HG03103 (cell line): Measurements from ENCODE around the gene ERF.

Experiments
- ATAC-seq: cut with Tn5 transposase; IDR thresholded peaks from one replicate; pipeline ENCODE4 v1.9.1; 2021; ENCODE audit warnings: low read depth; ENCODE audit not compliant: unreplicated experiment

Gene ERF

DNA sequence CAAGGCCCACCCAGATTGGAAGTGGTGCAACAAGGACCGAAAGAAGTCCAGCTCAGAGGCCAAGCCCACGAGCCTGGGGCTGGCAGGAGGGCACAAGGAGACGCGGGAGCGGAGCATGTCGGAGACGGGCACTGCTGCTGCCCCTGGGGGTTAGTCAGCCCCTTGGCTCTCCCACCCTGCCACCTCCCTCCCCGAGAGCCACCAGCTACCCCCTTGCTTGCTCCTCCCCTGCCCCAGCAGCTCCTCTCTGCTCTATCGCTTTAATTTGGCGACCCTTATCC, 32.8 kb upstream of the ERF start:
- no peak for ATAC-seq

DNA sequence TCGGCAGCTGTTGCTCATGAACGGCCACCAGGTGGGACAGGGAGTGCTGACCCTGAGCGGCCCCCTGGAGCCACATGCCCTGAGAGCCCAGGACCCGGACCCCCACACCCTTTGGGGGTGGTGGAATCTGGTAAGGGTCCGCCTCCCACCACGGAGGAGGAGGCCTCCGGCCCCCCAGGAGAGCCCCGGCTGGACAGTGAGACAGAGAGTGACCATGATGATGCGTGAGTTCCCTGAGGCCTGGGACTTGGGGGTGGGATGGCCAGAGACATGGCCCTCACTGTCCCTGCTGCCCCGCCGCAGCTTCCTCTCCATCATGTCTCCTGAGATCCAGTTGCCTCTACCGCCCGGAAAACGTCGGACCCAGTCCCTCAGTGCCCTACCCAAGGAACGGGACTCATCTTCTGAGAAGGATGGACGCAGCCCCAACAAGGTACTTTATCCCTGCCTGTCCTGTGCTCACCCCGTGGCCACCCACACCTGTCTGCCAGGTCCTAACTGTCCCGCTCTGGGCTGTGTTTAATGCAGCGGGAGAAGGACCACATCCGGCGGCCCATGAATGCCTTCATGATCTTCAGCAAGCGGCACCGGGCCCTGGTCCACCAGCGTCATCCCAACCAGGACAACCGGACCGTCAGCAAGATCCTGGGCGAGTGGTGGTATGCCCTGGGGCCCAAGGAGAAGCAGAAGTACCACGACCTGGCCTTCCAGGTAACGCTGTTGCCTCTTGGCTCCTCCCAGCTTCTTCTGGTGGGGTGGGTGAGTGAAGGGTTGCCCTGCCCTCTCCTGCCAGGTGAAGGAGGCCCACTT, 32.3 kb upstream of the ERF start:
- no peak for ATAC-seq

DNA sequence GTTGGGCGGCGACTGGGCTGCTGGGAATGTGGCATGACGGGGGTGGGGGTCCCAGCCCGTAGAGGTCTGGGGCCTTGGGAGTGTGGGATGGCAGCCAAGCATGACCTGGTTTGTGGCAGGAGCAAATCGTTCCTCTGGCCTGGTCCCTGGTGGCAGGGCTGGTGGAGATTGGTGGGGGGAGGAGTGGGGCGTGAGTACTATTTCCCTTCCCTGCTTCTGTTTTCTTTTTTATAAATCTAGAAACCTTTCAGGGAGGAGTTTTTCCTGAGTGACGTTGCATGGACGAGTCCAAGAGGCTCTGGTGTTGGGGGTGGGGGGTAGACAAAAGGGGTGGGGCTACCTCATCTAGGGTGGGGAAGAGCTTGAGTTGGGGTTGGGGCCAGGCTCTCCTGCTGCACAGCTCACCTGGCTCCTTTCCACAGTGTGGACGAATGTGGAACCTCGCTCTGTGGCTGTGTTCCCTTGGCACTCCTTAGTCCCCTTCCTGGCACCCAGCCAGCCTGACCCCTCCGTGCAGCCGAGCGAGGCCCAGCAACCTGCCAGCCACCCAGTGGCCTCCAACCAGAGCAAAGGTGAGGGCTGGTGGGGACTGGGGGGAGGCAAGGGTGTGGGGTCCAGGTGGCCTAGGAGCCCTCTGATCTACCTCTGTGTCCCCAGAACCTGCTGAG, 31.6 kb upstream of the ERF start:
- ATAC-seq = no peak

DNA sequence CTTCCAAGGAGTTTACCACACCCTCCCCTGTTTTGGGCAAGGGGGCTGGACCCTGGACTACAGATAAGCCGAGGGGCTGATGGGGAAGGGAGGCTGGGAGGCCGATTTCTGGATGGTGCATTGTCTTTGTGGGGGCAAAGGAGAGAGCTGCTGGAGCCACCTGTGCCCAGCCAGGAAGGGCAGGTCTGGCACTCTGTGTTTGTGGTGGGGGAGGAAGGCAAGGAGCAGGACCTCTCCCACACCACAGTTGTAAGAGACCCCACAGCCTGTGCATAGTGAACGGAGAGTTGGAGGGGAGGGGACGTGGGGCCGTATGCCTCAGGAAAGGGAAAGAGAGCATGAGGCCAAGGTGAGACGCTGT, 31.0 kb upstream of the ERF start:
- no peak for ATAC-seq

DNA sequence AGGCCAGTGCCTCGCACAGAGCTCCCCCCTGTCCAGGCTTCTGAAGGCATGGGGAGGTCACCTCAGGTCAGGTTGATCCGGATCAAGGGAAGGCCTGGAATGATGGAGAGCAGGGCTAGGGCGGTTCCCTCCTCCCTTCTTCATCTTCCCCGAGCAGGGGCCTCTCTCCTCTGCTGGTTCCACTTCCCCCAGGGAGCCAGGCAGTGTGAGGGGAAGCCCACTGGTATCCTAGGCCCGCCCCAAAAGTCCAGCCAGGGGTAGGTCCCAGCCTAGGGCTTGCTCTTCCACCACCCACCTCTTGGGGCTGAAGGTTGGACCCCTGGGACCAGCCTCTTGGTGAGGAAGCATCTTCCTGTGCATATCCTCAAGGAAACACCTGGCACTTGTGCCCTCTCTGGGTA, 30.6 kb upstream of the ERF start:
- ATAC-seq = no peak

DNA sequence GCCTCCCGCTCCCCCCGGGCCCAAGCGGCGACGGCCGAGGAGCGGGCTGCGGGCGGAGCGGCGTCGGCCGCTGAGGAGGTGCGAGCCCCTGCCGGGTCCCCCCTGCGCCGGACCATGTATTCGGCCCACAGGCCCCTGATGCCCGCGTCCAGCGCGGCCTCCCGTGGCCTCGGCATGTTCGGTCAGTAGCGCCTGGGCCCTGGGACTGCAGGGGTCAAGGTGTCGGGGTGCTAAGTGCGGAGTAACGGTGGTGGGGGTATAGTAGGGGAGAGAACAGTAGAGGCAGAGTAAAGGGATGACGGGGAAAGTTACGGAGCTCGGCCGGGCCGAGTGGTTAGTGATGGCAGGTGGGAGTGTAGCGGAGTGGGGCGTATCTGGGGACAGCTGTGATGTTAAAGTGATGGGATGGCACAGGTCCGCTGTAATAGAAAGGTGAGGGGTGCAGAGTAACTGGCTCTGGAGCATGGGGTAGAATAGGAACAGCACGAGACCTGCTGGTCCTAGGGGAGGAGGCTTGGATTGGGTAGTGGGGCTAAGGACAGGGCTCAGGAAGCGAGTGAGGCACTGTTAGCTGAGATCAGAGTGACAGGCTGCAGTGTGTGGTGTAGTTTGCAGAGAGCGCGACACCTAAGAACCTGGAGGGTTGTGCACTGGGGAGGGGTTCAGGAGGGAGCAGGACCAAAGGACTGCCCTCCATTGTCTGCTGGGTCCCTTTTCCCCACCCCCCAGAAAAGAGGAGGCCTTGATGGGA, 29.8 kb upstream of the ERF start:
- no peak for ATAC-seq

DNA sequence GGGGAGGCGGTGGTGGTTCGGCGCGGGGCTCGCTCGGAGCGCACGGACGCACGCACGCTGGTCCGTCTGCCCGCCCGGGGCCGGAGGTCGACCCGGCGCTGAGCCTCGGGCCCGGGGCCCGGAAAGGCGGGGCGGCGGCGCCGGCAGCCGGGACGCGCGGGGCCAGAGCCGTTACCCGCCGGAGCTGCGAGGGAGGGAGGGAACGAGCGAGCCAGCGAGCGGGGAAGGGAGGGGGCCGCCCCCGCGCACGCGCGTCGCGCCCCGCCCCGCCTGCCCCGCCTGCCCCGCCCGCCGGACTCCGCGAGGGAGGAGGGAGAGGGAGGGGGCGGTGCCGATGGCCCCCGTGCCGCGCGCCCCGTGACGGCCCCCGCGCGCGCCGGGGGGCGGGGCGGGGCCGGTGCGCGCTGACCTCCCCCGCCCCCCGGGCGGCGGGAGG, 29.2 kb upstream of the ERF start:
- ATAC-seq = peak; percentile 24

DNA sequence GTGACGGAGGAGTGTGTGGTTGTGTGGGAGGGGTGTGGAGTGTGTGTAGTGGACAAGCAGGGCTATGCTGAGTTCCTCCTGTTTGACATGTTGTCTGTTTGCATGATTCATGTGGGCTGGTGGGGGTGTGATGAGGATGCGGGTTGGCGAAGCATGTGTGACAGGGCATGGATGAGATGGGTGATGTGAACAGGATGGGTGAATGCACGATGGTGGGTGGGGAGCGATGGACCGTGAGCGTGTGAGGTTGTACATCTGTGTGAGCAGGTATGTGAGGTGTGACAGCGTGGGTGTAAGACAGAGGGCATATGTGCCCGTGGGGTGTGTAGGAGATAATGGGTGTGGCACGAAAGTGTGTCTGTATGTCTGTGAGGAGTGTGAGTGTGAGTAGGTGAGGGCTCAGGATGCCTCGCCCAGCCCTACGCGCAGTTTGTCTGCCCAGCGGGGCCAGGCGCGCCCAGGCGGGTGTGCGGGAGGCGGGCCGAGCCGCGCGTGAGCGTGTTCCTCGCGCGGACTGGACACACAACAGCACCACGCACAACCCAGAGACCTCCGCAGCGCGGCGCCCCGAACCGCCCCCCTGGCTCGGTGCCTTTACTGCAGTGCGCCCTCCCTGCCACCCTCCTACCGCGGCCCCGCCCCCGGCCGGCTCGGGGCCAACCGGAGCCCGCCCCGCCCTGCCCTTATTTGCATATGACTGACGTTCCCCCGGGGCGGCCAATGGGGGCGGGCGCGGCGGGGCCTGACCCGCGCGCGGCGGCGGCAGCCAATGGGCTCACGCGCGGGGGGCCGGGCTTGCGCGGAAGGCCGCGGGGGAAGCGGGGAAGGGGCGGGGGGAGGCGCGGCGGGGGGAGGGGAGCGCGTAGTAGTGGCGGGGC, 28.5 kb upstream of the ERF start:
- peak; percentile 35 for ATAC-seq

DNA sequence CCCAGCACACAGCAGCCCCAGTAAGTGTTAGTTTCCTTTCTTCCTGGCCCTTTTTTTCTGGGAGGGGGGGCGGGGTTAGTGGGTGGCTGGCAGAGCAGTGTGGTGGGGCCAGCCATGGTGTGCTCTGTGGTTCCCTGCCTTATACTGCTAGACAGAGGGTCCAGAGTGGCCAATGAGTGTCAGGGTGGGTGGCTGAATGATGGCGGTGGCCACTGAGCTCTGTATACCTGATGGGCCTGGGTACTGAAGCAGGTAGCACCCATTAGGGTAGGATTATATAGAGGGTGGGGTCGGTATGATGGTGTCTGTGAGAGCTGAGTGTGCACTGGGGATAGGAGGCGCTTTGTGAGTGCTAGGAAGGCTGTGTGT, 27.9 kb upstream of the ERF start:
- no peak for ATAC-seq

DNA sequence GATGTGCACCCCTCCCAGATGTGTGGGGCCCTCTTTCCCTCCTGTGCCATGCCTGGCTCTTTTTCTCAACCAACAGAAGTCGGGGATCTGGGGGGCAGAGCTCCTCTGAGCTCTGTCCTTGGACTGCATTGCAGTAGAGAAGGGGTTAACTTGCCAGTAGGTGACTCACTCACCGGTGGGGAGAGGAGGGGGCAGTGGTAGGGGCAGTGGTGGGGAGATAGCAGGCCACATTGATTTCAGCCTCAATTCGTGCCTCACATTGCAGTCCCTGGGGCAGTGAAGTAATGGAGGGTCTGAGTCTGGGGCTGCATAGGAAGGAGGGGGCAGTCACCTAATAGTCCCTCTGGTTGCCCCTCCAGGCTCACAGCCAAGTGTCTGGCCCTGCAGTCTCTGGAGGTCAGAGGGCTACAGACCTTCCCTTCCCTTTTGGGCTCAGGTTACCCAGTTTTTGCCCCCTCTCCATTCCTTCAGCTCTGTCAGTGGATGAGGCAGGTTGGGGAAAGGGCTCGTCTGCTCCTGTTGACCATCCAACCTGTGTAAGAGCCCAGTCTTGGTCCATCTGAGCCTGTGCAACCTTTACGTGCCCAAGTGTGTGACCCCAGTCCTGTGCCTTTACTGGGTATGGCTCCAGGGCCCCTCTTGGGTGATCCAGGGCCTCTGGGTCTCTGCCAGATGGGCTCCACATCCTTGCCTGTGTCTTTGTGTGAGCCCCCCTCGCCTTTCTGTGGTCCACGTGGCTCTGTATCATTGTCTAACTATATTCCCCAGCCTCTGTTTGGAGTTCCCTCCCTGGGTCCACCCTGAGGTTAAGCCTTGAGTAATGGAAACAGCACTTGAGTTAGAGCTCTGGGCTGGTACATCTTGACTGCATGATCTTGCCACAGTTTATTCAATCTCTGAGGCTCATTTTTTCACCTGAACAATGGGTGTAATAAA, 27.2 kb upstream of the ERF start:
- ATAC-seq = no peak

DNA sequence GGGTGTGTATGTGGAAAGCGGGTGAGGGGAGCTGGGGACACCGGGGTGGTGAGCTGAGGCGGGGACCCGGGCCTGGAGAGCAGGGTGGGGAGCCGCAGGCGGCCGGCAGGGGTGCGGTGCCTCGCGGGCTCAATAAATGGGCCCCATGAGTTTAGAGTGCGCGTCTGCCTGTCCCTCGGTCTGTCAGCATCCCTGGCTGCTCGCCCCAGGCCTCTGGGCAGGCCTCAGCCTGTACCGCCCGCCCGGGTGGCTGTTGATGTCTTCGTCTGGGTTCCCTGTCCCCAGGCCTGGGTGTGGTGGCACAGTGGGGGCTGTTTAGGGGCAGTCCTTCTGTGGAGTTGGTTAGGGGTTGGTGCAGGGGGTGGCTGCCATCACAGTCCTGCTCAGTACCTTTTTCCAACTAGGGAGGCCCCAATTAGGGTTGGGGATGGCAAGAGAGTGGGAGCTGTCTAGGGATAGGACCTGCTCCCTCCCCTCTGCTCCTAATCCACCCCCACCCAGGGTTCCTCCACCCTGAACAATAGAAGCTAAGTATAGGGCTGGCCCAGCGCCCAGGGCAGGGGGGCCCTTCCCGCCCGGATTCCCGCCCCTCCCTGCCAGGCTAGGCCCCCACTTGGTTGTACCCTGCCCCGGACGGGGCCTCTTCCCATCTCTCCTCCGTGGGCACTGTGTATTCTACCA, 26.4 kb upstream of the ERF start:
- ATAC-seq = no peak

DNA sequence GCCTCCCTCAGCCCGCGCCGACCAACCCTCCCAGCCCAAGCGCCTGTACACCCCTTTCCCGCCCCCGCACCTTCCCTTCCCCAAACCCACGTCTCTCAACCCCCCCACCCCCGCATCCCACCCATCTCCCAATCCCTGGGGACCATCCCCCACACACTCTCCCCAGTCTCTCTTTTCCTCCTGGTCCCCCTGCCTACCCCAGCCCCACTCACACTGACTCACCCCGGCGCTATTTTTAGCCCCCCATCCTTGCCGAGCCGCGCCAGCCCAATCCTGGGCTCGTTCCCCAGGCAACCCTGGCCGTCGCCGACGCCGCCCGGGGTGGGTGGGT, 25.9 kb upstream of the ERF start:
- no peak for ATAC-seq

DNA sequence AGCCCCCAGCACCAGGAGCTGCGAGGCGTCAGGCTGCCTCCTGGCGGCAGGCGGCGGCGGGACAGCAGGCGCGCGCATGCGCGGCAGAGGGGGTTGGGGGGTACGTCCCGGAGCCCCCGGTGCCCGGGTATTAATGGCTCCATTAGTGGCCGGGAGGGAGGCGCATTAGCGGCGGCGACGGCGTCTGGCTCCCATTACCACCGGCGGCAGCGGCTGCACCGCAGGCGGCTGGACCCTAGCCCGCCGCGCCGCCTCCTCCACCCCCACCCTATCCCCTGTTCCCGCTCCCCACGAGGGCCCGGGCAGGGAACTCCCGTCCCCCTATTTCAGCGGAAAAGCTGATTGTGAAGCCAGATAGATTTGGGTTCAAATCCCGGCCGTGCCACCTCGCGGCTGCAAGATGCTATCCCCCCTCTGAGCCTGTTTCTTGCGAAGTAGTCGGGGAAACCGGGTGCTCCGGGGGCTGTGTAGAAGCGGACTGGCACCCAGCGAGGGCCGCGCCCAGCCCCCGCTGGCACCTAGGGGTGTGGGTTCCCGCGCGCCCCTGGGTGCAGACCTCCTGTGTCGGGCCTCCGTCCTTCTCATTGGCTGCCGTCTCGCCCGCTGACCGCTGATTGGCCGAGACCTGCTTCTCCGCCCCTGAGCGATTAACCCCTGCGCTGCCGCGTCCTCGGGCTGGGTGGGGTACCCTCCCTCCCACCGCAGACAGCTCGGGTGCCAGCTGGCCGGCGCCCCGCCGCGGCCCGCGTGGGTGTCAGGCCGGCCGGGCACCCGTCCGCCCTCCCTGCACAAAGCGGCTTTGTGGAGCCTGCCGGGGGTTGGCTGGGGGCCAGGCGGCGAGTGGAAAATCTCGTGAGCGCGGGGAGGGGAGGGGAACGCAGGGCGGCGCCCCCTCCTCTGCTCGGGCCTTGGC, 25.2 kb upstream of the ERF start:
- ATAC-seq = peak; percentile 30

DNA sequence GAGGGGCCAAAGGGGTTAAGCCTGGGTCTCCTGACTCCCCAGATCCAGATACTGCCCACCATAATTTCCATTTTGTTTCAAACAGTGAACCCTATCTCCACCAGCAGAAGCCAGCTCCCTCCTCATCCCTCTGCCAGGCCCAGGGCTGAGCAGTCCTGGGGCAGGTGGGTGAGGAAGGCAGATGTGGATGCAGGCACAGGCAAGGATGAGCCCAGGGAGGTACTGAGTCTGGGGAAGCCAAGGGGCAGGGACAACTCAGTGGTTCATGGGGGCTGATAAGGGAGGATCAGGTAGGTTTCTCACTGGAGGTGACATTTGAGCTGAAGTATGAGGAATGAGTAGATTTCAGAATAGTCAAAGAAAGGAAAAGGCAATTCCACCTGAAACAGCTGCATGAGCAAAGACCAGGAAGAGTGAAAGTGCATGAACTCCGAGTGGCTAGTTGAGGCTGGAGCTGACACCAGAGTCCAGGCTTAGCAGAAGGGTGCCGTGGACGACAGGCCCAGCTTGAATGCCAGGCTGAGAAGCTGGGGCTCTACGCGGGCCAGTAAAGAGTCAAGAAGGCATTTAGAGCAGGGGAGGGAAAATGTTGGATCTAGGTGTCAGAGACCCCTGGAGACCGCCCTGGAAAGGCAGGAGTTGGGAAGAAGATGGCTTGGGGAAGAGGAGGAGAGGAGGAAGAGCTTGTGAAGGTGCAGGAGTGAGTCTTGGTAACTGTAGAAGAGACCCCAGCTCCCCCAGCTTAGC, 24.4 kb upstream of the ERF start:
- ATAC-seq = no peak

DNA sequence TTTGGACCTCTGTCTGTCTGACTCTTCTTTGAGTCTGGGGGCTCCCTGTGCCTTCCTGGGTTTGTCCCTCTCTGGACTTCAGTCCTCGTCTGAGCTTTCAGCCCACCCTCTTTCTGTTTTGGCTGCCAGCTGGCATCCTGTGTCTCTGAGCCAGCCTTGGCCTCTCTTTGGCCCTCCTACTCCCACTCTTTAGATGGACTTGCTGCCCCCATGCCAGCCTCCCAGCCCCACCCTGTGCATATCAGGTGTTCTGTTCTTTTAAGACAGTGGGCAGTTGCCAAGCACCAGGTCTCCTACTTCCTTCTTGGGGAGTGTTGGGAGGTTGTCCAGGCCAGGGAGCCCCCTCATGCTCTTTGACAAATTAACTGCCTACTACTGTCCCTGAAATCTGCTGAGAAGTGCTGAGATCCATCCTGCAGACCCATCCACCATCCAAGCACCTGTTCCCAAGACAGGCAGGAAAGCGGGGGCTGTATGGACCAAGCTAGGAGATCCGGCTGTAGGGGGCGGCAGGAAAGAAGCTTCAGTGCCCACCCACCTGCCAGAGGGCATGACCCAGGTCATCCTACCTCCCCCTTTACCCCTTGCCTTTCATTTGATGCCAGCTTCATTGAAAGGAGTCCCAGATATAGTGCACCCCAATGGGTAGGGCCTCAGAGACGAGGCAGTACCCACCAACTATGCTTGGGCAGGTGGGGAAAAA, 23.7 kb upstream of the ERF start:
- ATAC-seq = no peak

DNA sequence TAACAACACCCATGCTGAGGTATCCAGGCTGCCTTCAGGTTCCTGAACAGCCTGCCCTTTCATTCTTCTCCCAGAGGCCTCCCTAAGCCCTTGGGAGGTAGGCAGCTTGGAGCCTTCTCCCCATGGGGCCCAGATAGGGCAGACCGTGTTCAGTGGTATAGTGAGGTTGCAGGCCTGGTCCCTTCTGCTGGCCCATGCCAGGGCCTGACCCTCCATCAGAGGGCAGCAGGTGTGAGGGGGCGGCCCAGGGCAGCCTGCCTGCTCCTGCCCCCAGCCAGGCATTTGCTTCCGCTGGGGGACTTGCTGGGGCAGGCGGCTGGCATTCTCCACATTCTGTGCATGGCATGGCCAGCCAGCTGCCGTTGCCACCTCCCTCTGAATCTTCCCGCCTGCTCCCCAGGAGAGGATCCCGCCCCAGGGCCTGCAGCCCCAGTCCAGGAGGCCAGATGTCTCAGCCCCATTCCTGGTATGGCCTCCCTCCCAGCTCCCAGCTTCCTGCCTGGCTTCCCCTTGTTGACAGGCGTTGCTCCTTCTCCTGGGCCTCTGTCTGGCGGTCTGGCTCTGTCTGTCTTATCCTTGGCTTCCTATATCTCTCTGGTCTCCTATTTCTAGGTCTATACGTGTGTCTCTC, 23.0 kb upstream of the ERF start:
- ATAC-seq = no peak

DNA sequence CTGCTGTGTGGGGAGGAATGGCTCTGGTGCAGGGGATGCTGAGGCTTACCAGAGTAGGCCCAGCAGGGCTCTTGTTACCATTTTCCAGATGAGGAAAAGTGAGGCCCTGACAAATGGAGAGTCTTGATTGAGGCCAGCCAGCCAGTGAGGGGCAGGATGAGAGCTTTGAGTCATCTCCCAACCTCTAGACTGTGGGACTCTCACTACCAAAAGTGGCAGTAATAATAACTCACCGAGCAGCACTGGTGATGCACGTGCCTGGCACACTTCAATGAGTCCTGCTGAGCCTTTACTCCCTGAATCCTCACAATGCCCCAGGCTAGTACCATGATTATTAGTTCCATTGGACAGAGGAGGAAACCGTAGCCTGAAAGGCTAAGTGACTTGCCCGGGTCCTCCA, 21.9 kb upstream of the ERF start:
- no peak for ATAC-seq
